Left colon (tissue), 2 donors: ENCODE measurements around the gene STK32C. TPM values are rescaled to one million over a fixed set of nuclear protein-coding genes. Genes with fewer than 3 reads are reported as not detected.
"Not testable (repeated sequence)": the region's sequence is repeated elsewhere in the genome, so short reads cannot be mapped to it uniquely, and the experiment has no call there.

ENCODE experiments used
- ATAC-seq: fragments of 200-7000 bp; cut with Tn5 transposase; one replicate; pipeline ENCODE4 v1.9.1; 2020; ENCODE audit warnings: mild to moderate bottlenecking, moderate library complexity
- DNase-seq, 2 donors: peaks; one replicate each; pipeline ENCODE4 v3.0.0-alpha.2; 2020
- intact Hi-C, 2 donors: fragments of 100-400 bp; cut with DNase I in 1 of 2; cut with micrococcal nuclease in 1 of 2; formaldehyde crosslinking; loops; one replicate each; pipeline versions ENCODE4 v1.11.2 to v1.14.0; 2022; cut with DNase I, micrococcal nuclease
- total RNA-seq, 2 donors: library from RNA; stranded (reverse); fragmentation: NEBNext Ultra II Directional; extraction: Animal tissue kit (Norgen Biotek cat#: 25700); gene quantifications; one replicate each; pipeline ENCODE4 v1.2.1, GENCODE V29; 2021
- donor health status: DM: no; HTN: no; CAD: no.
- donor health status: DM: yes; HTN: yes; CAD: no.

Gene STK32C
- total RNA-seq, 2 donors from 2014 or later = 8.4 to 10.0 TPM

- intact Hi-C loops = no loop called here
- DNase-seq (peak in 1 of 2 donors; percentile 51), ATAC-seq (peak; percentile 86)
These were observed 77.8 kb downstream of the STK32C start for GRCh38 chr10:132229834-132230556.

DNA sequence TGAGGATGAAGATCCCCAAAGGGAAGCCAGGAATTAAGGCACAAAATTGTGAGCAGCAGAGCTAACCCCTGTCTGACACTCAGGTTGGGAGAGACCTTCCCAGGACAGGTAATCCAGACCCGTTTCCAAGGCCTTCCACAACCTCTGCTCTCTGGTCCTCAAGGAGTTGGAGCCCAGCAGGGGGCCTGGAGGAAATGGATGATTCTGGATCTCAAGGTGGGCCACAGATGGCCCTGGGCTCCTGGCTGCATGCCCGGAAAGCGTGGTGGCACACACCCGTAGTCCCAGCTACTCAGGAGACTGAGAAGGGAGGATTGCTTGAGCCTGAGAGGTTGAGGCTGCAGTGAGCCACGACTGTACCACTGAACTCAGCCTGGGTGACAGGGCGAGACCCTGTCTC lies 78.7 kb downstream of the STK32C start:
- no peak for DNase-seq
- intact Hi-C loops = no loop called here
- ATAC-seq = no peak

DNA sequence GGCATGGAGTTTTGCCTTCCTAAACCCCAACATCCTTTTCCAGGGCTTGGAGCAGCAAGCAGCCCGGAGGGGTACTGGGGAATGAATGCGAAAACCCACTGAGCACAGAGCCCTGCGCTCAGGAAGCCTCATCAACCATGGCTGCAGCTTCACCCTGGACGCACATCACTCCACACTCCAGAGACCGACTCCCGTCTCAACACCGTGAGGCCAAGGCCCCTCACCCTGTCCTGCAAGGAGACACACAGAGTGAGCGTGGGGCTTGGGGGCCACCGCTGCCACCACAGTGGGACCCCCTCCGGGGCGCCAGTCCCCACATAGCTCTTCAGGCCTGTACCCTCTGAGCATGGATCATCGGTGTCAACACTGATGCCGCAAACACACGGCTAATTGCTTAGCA lies 79.1 kb downstream of the STK32C start:
- intact Hi-C loops = no loop called here
- DNase-seq (no peak), ATAC-seq (no peak)

DNA sequence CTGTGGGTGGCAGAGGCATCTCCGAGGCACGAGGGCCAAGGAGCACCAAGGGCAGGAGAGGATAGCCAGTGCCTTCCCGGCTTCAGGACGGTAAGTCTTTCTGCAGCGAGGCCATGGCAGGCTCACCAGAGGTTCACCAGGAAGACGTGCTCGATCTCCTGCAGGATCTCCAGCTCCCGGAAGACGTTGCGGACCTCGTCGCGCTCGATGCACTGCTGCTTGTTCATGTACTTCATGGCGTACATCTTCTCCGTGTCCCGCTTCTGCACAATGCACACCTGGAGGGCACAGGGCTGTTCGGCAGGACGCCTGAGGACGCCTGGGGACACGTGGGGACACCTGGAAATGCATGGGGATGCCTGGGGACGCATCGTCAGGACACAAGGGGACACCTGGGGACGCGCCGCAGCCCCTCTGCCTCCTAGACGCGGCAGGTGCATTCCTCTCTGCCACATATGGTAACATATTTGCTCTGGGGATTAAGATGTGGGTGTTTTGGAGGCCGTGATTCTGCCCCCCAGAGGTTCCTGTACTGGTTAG lies 79.8 kb downstream of the STK32C start:
- no peak for DNase-seq
- intact Hi-C loops = no loop called here
- ATAC-seq = no peak

GRCh38 chr10:132226586-132227405 lies 81.0 kb downstream of the STK32C start:
- intact Hi-C loops = no loop called here
- DNase-seq = no peak
- ATAC-seq = no peak

GRCh38 chr10:132225849-132226205 lies 81.9 kb downstream of the STK32C start:
- ATAC-seq (no peak), DNase-seq (no peak)
- intact Hi-C loops = no loop called here

DNA sequence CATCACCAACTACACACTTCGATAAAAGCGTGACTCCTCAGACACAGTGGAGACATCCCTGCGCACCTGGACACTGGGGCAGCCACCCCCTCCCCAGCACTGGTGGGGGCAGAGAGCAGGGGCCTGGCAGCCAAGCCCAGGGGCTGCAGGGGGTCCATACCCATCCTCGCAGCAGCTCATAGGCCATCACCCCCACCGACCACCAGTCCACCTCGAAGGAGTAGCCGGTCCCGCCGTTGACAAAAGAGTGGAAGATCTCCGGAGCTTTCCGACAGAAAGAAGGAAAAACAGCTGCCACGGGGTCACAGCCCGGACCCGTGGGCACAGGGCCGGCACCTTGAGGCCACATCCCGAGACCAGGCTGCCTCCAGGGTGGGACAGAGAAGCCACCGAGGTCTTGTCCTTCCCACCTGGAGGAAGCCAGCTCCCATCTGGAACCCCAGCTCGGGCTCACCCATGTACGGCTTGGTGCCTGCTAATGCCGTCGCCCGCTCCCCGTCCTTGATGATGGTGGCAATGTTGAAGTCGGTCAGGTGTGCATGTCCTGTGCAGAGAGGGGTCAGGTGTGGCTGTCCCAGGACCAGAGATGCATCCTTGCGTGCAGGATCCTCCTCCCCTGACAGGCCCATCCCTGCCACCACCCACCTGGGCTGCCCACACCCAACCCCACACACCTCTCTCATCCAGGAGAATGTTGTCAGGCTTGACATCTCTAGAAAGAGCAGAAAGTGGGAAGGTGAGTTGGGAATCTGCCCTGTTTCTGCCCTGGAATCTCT lies 82.5 kb downstream of the STK32C start:
- intact Hi-C loops = no loop called here
- DNase-seq = no peak
- no peak for ATAC-seq

DNA sequence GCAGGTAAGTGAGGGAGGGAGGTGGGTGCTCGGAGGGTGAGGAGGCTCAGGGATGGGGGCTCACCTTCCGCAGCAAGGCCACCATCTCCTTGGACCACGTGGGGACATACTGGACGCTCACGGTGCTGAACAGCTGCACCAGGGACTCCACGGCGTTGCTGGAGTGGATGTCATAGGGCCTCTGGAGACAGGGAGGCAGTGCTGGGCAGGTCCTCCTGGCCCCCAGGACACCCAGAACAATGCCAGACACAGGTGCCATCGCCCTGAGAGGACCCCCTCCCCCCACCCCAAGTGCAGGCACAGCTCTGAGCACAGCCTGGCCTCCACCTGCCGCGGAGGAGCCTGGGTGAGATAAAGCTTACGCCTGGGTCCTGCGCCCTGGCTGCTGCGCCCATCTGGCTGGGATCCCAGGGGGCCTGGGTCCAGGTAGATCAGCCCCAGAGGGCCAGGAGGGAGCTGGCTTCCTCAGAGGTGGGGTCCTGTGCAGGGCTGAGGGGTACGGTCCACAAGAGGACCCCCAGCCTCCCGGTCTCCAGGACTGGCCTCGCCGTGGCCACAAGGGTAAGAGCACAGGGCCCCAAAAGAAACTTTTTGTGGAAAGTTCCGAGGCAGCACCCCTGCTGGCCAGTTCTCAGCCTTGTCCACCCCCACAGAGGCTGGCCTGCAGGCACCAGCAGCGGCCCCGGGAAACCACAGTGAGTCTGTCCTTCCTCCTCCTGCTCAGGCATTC lies 83.2 kb downstream of the STK32C start:
- no peak for ATAC-seq
- no peak for DNase-seq
- intact Hi-C loops = loop anchor here in 1 of 2 donors (5.0 kb wide), 1 partner anchor 128 kb away; no protein-coding TSS in a partner anchor

- DNase-seq (no peak), ATAC-seq (peak; percentile 7)
- intact Hi-C loops = loop anchor here in 1 of 2 donors (5.0 kb wide), 1 partner anchor 129 kb away; no protein-coding TSS in a partner anchor
These were observed 84.0 kb downstream of the STK32C start for GRCh38 chr10:132223611-132224342.

- intact Hi-C loops = loop anchor here in 1 of 2 donors (5.0 kb wide), 1 partner anchor 129 kb away; no protein-coding TSS in a partner anchor
- DNase-seq = peak; percentile 69 to 83
These were observed 84.6 kb downstream of the STK32C start for GRCh38 chr10:132223156-132223590.

DNA sequence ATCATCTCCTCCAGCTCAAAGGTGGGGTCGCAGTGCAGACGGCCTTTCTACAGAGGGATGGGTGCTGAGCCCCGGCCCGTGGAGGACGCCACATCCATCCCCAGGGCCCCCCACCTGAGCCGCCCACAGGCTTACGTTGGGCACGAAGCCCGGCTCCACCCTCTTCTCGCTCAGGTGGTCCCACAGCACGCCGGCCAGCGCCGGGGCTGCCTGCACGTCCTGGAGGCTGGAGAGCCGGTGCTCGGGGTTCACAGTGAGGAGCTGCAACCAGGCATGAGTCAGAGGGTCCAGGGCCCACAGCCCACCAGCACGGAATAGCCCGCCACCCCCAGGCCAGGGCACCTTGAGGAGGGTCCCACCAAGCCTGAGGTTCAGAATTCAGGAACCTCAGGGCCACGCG lies 85.0 kb downstream of the STK32C start:
- ATAC-seq = no peak
- DNase-seq = no peak
- intact Hi-C loops = loop anchor here in 1 of 2 donors (5.0 kb wide), 1 partner anchor 130 kb away; no protein-coding TSS in a partner anchor

More at GRCh38 chr10:132223156-132223590, 84.6 kb downstream of the STK32C start:
- peak; percentile 99 for ATAC-seq

DNA sequence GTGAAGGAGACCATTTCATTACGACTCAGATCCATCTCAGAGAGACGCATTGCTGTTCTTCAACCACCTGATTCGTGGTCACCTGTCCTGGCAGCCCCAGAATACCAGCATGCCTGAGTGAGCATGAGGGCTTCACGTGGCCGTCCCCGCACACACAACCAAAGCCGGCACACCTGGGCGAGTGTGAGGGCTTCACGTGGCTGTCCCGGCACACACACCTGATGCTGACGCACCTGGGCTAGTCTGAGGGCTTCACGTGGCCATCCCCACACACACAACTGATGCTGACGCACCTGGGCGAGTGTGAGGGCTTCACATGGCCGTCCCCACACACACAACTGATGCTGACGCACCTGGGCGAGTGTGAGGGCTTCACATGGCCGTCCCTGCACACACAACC lies 86.8 kb downstream of the STK32C start:
- not testable (repeated sequence) for DNase-seq, ATAC-seq
- intact Hi-C loops = loop anchor here in 1 of 2 donors (5.0 kb wide), 1 partner anchor 131 kb away; no protein-coding TSS in a partner anchor

GRCh38 chr10:132220061-132220460 lies 87.7 kb downstream of the STK32C start:
- ATAC-seq (no peak), DNase-seq (no peak)
- intact Hi-C loops = loop anchor here in 1 of 2 donors (5.0 kb wide), 1 partner anchor 132 kb away; no protein-coding TSS in a partner anchor

GRCh38 chr10:132219486-132219885 lies 88.3 kb downstream of the STK32C start:
- intact Hi-C loops = no loop called here
- no peak for DNase-seq
- no peak for ATAC-seq

DNA sequence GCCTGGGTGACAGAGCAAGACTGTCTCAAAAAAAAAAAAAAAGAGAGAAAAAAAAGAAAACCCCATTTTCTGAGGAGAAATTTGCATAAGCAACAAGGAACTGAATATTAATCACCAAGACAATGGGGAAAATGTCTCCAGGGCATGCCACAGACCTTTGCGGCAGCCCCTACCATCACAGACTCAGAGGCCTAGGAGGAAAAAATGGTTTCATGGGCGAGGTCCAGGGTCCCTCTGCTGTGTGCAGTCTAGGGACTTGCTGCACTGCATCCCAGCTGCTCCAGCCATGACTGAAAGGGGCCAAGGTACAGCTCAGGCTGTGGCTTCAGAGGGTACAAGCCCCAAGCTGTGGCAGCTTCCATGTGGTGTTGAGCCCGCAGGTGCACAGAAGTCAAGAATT lies 91.3 kb downstream of the STK32C start:
- intact Hi-C loops, ATAC-seq, DNase-seq: not testable (repeated sequence)

GRCh38 chr10:132213917-132214316 lies 93.8 kb downstream of the STK32C start:
- DNase-seq (no peak), ATAC-seq (no peak)
- intact Hi-C loops = no loop called here

DNA sequence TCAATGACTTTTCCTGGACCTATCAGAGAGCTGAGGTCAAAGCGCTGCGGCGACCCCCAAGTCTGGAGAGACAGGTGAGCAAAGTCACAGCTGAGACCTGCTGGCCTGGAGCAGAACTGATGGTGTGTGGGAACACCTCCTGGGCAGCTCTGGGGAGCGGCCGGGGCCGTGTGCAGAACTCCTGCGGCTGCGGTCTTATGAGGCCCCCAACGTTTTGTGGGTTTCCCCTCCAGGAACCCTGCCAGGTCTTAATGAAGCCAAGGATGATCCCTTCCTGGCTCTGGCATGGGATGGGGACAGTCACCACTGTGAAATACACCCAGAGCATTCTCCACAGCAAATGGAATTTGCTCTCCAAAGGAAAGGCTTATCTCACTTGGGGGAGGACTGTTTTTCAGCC lies 94.9 kb downstream of the STK32C start:
- DNase-seq = no peak
- intact Hi-C loops = no loop called here
- no peak for ATAC-seq
